ES-I3 (cell line): ENCODE measurements around the gene SRGAP1.
"Not testable (repeated sequence)": the region's sequence is repeated elsewhere in the genome, so short reads cannot be mapped to it uniquely, and the experiment has no call there.

Source experiments
- H3K36me3 ChIP-seq: 2 replicates; pipeline ENCODE4 v1.6.1; 2013; ENCODE audit warnings: mild to moderate bottlenecking, low read length, control low read depth, moderate library complexity; ENCODE audit not compliant: insufficient read depth
- H3K4me1 ChIP-seq: 2 replicates; pipeline ENCODE4 v1.6.1; 2013; ENCODE audit warnings: mild to moderate bottlenecking, control low read depth, low read length; ENCODE audit not compliant: insufficient read depth
- H3K9ac ChIP-seq: 2 replicates; pipeline ENCODE4 v1.6.1; 2013; ENCODE audit warnings: low read depth, mild to moderate bottlenecking, low read length, moderate library complexity
- H3K9me3 ChIP-seq: 2 replicates; pipeline ENCODE4 v1.6.1; 2013; ENCODE audit warnings: mild to moderate bottlenecking, low read length, moderate library complexity; ENCODE audit not compliant: control insufficient read depth, insufficient read depth

Gene SRGAP1

DNA sequence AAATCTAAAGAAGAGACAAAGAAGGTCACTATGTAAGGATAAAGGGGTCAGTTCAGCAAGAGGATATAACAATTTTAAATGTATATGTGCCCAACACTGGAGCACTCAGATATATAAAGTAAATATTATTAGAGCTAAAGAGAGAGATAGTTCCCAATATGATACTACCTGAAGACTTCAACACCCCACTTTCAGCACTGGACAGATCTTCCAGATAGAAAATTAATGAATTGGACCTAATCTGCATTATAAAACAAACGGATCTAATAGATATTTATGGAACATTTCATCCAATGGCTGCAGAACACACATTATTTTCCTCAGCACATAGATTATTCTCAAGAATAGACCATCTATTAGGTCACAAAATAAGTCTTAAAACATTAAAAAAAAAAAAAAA is 24.1 kb upstream of the SRGAP1 start:
- no peaks in the 10 kb centered on the region for H3K36me3 ChIP-seq
- H3K9me3 ChIP-seq: no peaks in the 10 kb centered on the region
- H3K4me1 ChIP-seq: no peaks in the 10 kb centered on the region
- H3K9ac ChIP-seq: no peak overlapping the region

- peak overlapping the region; percentile 25; the same call in 1 of the 2 replicates for H3K9ac ChIP-seq
- no peaks in the 10 kb centered on the region for H3K36me3 ChIP-seq
- no peaks in the 10 kb centered on the region for H3K4me1 ChIP-seq
- H3K9me3 ChIP-seq: no peaks in the 10 kb centered on the region
These were observed 22.7 kb upstream of the SRGAP1 start for GRCh38 chr12:63821781-63822251.

DNA sequence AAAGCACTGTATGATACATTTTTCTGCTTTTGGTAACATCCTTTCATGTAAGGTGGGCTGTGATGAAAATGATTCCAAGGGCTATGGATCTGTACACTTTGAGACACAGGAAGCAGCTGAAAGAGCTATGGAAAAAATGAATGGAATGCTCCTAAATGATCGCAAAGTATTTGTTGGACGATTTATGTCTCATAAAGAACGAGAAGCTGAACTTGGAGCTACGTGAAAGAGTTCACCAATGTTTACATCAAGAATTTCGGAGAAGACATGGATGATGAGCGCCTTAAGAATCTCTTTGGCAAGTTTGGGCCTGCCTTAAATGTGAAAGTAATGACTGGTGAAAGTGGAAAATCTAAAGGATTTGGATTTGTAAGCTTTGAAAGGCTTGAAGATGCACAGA is 22.1 kb upstream of the SRGAP1 start:
- H3K4me1 ChIP-seq: no peaks in the 10 kb centered on the region
- no peaks in the 10 kb centered on the region for H3K9me3 ChIP-seq
- H3K9ac ChIP-seq: peak overlapping the region; percentile 25; the same call in 1 of the 2 replicates
- no peaks in the 10 kb centered on the region for H3K36me3 ChIP-seq

GRCh38 chr12:63823040-63823439 is 21.5 kb upstream of the SRGAP1 start:
- Histone ChIP-seq H3K9me3 (no peaks in the 10 kb centered on the region), H3K36me3 (no peaks in the 10 kb centered on the region), H3K4me1 (no peaks in the 10 kb centered on the region), H3K9ac (no peak overlapping the region)

- no peaks in the 10 kb centered on the region for H3K9me3 ChIP-seq
- H3K9ac ChIP-seq: no peak overlapping the region
- H3K36me3 ChIP-seq: no peaks in the 10 kb centered on the region
- H3K4me1 ChIP-seq: no peaks in the 10 kb centered on the region
These were observed 18.4 kb upstream of the SRGAP1 start for GRCh38 chr12:63826006-63826585.

DNA sequence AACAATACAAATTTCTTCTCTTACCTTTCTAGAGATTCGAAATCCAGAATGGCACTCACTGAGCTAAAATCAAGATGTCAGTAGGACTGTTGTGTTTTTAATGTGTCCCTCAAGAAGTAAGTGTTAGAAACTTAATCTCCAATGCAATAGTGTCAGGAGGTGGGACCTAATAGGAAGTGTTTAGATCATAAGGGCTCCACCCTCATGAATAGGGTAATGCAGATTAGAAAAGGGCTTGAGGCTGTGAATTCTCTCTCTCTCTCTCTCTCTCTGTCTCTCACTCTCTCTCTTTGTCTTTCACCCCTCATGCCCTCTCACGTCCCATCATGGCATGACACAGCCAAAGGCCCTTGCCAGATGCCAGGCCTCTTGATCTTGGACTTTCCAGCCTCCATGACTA is 15.6 kb upstream of the SRGAP1 start:
- Histone ChIP-seq H3K4me1 (no peaks in the 10 kb centered on the region), H3K9me3 (no peaks in the 10 kb centered on the region), H3K36me3 (no peaks in the 10 kb centered on the region), H3K9ac (no peak overlapping the region)

DNA sequence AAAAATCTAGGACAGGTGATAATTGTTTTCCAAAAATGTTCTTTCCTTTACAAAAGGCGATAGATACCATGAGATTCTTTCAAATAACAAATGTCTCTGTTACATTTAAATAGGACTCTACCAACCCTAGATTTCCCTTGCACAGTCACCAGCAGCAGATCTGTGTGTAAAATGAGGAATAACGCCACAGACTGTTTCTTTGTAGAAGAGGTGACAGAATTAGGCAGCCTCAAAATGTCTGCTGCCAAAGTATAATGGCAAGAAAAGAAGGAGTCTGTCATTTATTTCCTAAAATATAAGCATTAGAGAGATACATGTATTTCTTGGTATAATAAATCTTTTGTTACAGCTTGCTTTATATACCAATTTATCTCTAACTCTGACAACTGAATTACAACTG is 8.5 kb upstream of the SRGAP1 start:
- H3K4me1 ChIP-seq: no peaks in the 10 kb centered on the region
- H3K36me3 ChIP-seq: no peaks in the 10 kb centered on the region
- no peaks in the 10 kb centered on the region for H3K9me3 ChIP-seq
- H3K9ac ChIP-seq: no peak overlapping the region

DNA sequence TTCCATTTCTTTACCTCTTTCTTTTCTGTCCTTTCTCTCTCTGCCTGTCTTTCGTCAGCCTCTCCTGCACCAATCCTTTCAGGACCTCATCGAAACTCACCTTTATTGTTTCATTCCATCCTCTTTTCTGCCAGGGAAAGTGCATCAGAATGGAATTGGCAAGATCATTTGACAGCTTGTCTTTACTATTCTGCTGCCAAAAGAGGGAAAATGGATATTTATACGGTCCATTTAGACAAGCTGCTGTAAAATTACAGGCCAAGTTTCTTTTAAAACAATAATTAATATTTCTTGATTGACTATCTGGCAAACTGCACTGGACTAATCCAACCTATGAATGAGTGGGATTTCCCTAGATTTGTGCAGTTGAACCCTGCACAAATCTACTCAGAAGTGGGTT is 7.6 kb upstream of the SRGAP1 start:
- Histone ChIP-seq H3K4me1 (no peaks in the 10 kb centered on the region), H3K9ac (no peak overlapping the region), H3K9me3 (no peaks in the 10 kb centered on the region), H3K36me3 (no peaks in the 10 kb centered on the region)

- no peaks in the 10 kb centered on the region for H3K4me1 ChIP-seq
- H3K9ac ChIP-seq: no peak overlapping the region
- H3K9me3 ChIP-seq: no peaks in the 10 kb centered on the region
- no peaks in the 10 kb centered on the region for H3K36me3 ChIP-seq
These were observed 6.1 kb upstream of the SRGAP1 start for GRCh38 chr12:63838411-63838810.

DNA sequence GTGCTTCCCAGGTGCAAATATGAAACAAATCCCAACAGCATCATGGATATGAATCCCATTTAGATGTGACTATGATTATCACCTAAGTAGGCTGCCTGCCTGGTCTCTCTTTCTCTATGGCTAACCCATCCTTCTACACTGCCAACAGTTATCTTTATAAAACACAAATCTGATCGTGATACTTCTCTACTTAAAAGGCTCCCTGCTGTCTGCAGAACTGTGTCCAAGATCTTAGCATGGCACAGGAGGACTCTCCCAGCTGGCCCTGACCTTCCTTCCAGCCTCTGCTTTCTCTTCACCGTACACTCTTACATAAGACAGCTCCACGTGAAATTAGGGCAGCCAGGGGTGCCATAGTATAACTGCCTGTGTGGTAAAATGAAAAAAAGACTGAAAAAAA is 3.5 kb upstream of the SRGAP1 start:
- Histone ChIP-seq H3K4me1 (no peaks in the 10 kb centered on the region), H3K36me3 (no peaks in the 10 kb centered on the region), H3K9ac (no peak overlapping the region), H3K9me3 (no peaks in the 10 kb centered on the region)

GRCh38 chr12:63841571-63841970 is 2.9 kb upstream of the SRGAP1 start:
- Histone ChIP-seq H3K36me3 (no peaks in the 10 kb centered on the region), H3K9ac (no peak overlapping the region), H3K4me1 (no peaks in the 10 kb centered on the region), H3K9me3 (no peaks in the 10 kb centered on the region)

DNA sequence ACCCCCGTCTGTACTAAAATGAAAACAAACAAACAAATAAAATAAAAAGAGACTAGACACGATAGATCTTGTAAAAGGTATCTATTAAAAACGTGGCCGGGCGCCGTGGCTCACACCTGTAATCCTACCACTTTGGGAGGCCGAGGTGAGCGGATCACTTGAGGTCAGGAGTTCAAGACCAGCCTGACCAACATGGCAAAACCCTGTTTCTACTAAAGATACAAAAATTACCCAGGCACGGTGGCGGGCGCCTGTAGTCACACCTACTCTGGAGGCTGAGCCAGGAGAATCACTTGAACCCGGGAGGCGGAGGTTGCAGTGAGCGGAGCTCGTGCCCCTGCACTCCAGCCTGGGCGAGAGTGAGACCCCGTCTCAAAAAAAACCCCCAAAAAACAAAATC is 1.8 kb upstream of the SRGAP1 start:
- not testable (repeated sequence) for H3K4me1 ChIP-seq, H3K36me3 ChIP-seq, H3K9me3 ChIP-seq
- peak overlapping the region; percentile 93 for H3K9ac ChIP-seq

- no peaks in the 10 kb centered on the region for H3K36me3 ChIP-seq
- H3K9ac ChIP-seq: peak overlapping the region; percentile 93
- no peaks in the 10 kb centered on the region for H3K9me3 ChIP-seq
- H3K4me1 ChIP-seq: no peaks in the 10 kb centered on the region
These were observed 1.2 kb upstream of the SRGAP1 start for GRCh38 chr12:63843254-63843720.

GRCh38 chr12:63843721-63844390 is 644 bp upstream of the SRGAP1 start:
- Histone ChIP-seq H3K9ac (peak overlapping the region; percentile 93), H3K36me3 (no peaks in the 10 kb centered on the region), H3K9me3 (no peaks in the 10 kb centered on the region), H3K4me1 (no peaks in the 10 kb centered on the region)

- Histone ChIP-seq H3K36me3 (no peaks in the 10 kb centered on the region), H3K9me3 (no peaks in the 10 kb centered on the region), H3K4me1 (no peaks in the 10 kb centered on the region), H3K9ac (peak overlapping the region; percentile 93; the same call in 1 of the 2 replicates)
These were observed 1.2 kb downstream of the SRGAP1 start for GRCh38 chr12:63845726-63846125.
